GM23338 (cell line): ENCODE data around the gene SELENOO. TPM values are rescaled to one million over a fixed set of nuclear protein-coding genes. Genes with fewer than 3 reads are reported as not detected.

Source experiments
- ATAC-seq: fragments of 200-7000 bp; cut with Tn5 transposase; 3 replicates; pipeline ENCODE4 v1.9.1; 2020
- DNase-seq: peaks from one replicate; pipeline ENCODE4 v3.0.0-alpha.2; 2015; ENCODE audit warnings: low spot score
- H2AFZ ChIP-seq: fragments of 200-600 bp; sonication (generic); 2 replicates; pipeline ENCODE4 v1.8.0; 2016; ENCODE audit warnings: antibody characterized with exemption, mild to moderate bottlenecking, moderate library complexity
- H3F3A ChIP-seq: fragments of 200-600 bp; sonication (generic); replicated peaks from 2 replicates; pipeline ENCODE4 v1.8.0; 2017; ENCODE audit warnings: antibody characterized with exemption, mixed run types, low read depth
- H3K27ac ChIP-seq: fragments of 200-600 bp; sonication (generic); 2 replicates; pipeline ENCODE4 v1.6.1; 2016; ENCODE audit warnings: low read depth
- H3K27me3 ChIP-seq: fragments of 200-600 bp; sonication (generic); 2 replicates; pipeline ENCODE4 v1.8.0; 2016; ENCODE audit warnings: mild to moderate bottlenecking, mixed run types, moderate library complexity; ENCODE audit not compliant: insufficient read depth
- H3K36me3 ChIP-seq: fragments of 200-600 bp; sonication (generic); 2 replicates; pipeline ENCODE4 v1.8.0; 2016; ENCODE audit warnings: mild to moderate bottlenecking; ENCODE audit not compliant: insufficient read depth
- H3K4me1 ChIP-seq: fragments of 200-600 bp; sonication (generic); 2 replicates; pipeline ENCODE4 v1.8.0; 2016; ENCODE audit warnings: mild to moderate bottlenecking, moderate library complexity; ENCODE audit not compliant: insufficient read depth
- H3K4me2 ChIP-seq: fragments of 200-600 bp; sonication (generic); 2 replicates; pipeline ENCODE4 v1.7.1; 2017; ENCODE audit warnings: mixed run types
- H3K4me3 ChIP-seq: fragments of 200-600 bp; sonication (generic); 2 replicates; pipeline ENCODE4 v1.6.1; 2016; ENCODE audit warnings: mixed run types
- H3K79me2 ChIP-seq: fragments of 200-600 bp; sonication (generic); replicated peaks from 2 replicates; pipeline ENCODE4 v1.8.0; 2017; ENCODE audit warnings: mild to moderate bottlenecking; ENCODE audit not compliant: insufficient read depth
- H3K9me2 ChIP-seq: fragments of 200-600 bp; sonication (generic); 2 replicates; pipeline ENCODE4 v1.8.0; 2017; ENCODE audit not compliant: insufficient read depth
- H4K20me1 ChIP-seq: fragments of 200-600 bp; sonication (generic); replicated peaks from 2 replicates; pipeline ENCODE4 v1.8.0; 2017; ENCODE audit warnings: mild to moderate bottlenecking; ENCODE audit not compliant: insufficient read depth
- H3K27ac Mint-ChIP-seq: 2 replicates; pipeline ENCODE4 v1.8.0; 2020; ENCODE audit warnings: inconsistent platforms, mild to moderate bottlenecking, moderate library complexity, mixed read lengths
- H3K27me3 Mint-ChIP-seq: 3 replicates; pipeline ENCODE4 v1.8.0; 2022; ENCODE audit warnings: low read depth, mild to moderate bottlenecking, moderate library complexity, mixed read lengths, inconsistent platforms; ENCODE audit not compliant: insufficient read depth, poor library complexity
- H3K36me3 Mint-ChIP-seq: 3 replicates; pipeline ENCODE4 v1.8.0; 2021; ENCODE audit warnings: low read depth, mild to moderate bottlenecking, inconsistent platforms, moderate library complexity, mixed read lengths
- H3K4me1 Mint-ChIP-seq: 3 replicates; pipeline ENCODE4 v1.8.0; 2020; ENCODE audit warnings: mild to moderate bottlenecking, inconsistent platforms, mixed read lengths
- H3K4me3 Mint-ChIP-seq: 3 replicates; pipeline ENCODE4 v1.8.0; 2021; ENCODE audit warnings: moderate library complexity, mild to moderate bottlenecking, inconsistent platforms, mixed read lengths
- H3K9me3 Mint-ChIP-seq: 3 replicates; pipeline ENCODE4 v1.8.0; 2020; ENCODE audit warnings: moderate library complexity, mild to moderate bottlenecking, inconsistent platforms, mixed read lengths
- CREB1 ChIP-seq: fragments of 250-450 bp; sonication (Bioruptor Pico); IDR thresholded peaks from 2 replicates; pipeline ENCODE4 v1.5.0; 2020; ENCODE audit warnings: low read depth, mild to moderate bottlenecking, moderate library complexity
- CTCF ChIP-seq, 2 experiments: fragments of 200-600 bp in 1 of 2; sonication (generic) in 1 of 2; conservative IDR thresholded peaks; 2 replicates each; pipeline versions ENCODE4 v1.5.1 to v1.6.1; 2016 to 2017; ENCODE audit warnings: antibody characterized with exemption in 2 of 2, low read depth in 2 of 2, mild to moderate bottlenecking in 2 of 2, moderate library complexity in 1 of 2
- ETS1 ChIP-seq: IDR thresholded peaks from 2 replicates; pipeline ENCODE4 v1.6.1; 2016; ENCODE audit warnings: antibody characterized with exemption
- EZH2phosphoT487 ChIP-seq: fragments of 200-600 bp; sonication (generic); IDR thresholded peaks from one replicate; pipeline ENCODE4 v1.8.1; 2018; ENCODE audit warnings: antibody characterized with exemption; ENCODE audit not compliant: unreplicated experiment
- JUNB ChIP-seq: IDR thresholded peaks from one replicate; pipeline ENCODE4 v1.6.1; 2016; ENCODE audit warnings: antibody characterized with exemption; ENCODE audit not compliant: unreplicated experiment
- NANOG ChIP-seq: IDR thresholded peaks from 2 replicates; pipeline ENCODE4 v1.6.1; 2016; ENCODE audit warnings: antibody characterized with exemption, borderline replicate concordance
- POLR2AphosphoS5 ChIP-seq: IDR thresholded peaks from 2 replicates; pipeline ENCODE4 v1.6.1; 2016; ENCODE audit warnings: antibody characterized with exemption, low read depth
- STAT1 ChIP-seq: IDR thresholded peaks from one replicate; pipeline ENCODE4 v1.6.1; 2016; ENCODE audit warnings: antibody characterized with exemption; ENCODE audit not compliant: unreplicated experiment
- ZNF114 ChIP-seq: fragments of 250-450 bp; sonication (Bioruptor Pico); IDR thresholded peaks from 2 replicates; pipeline ENCODE4 v1.5.0; 2020; ENCODE audit warnings: mild to moderate bottlenecking, moderate library complexity
- ZNF331 ChIP-seq: fragments of 250-450 bp; sonication (Bioruptor Pico); IDR thresholded peaks from 2 replicates; pipeline ENCODE4 v1.5.0; 2020; ENCODE audit warnings: low read depth, mild to moderate bottlenecking, moderate library complexity
- polyA plus RNA-seq: library from polyadenylated mRNA; unstranded; fragments of >200 nt; fragmentation: Nextera tagmentation; extraction: Ambion mirVana; gene quantifications from 2 replicates; pipeline ENCODE4 v1.2.1, GENCODE V29; 2016
- total RNA-seq: library from RNA; depleted of rRNA; stranded (reverse); fragments of >200 nt; shearing (Covaris generic); gene quantifications from 2 replicates; pipeline ENCODE4 v1.2.3, GENCODE V29; 2014

Gene SELENOO
- total and polyA plus RNA-seq, 2 experiments from 2014 or later, result 6.8 to 21.3 TPM

- no peaks in the 10 kb centered on the region for H3K9me3 Mint-ChIP-seq
- Histone ChIP-seq H3F3A (no peaks in the 10 kb centered on the region), H3K79me2 (peaks cover 24% of the 10 kb centered on the region), H3K4me1 (peaks cover 13% of the 10 kb centered on the region), H4K20me1 (peaks cover 5% of the 10 kb centered on the region; the same call in 1 of the 2 replicates), H3K36me3 (no peaks in the 10 kb centered on the region), H3K9me2 (no peaks in the 10 kb centered on the region), H2AFZ (peak overlapping the region; percentile 96), H3K27ac (no peak overlapping the region), H3K27me3 (0 out of 2 replicates have a peak, but pooled peaks cover 10% of the 10 kb centered on the region), H3K4me2 (peak overlapping the region; percentile 84), H3K4me3 (peak overlapping the region; percentile 67)
- H3K4me1 Mint-ChIP-seq, result peaks cover 10% of the 10 kb centered on the region
- peaks cover 19% of the 10 kb centered on the region for H3K27me3 Mint-ChIP-seq
- no peak overlapping the region for H3K27ac Mint-ChIP-seq
- ATAC-seq (peak; percentile 33), DNase-seq (peak; percentile 61)
- H3K4me3 Mint-ChIP-seq, result peak overlapping the region; percentile 79
- peaks cover 4% of the 10 kb centered on the region; the same call in 1 of the 3 replicates for H3K36me3 Mint-ChIP-seq
- TF ChIP-seq EZH2phosphoT487, result no peak
- no peak for TF ChIP-seq ZNF331 (CRISPR knock-in tag)
- no peak for TF ChIP-seq POLR2AphosphoS5
- TF ChIP-seq CTCF (conservative IDR thresholded peaks at IDR 0.05; ENCODE audit: low read depth in 2 of 2), result no peak
- TF ChIP-seq CREB1 (CRISPR knock-in tag), result no peak
- TF ChIP-seq ETS1, result no peak
- TF ChIP-seq ZNF114, result no peak
- no peak for TF ChIP-seq NANOG
- TF ChIP-seq JUNB, result no peak
Observed at GRCh38 chr22:50184004-50184901, 16.6 kb upstream of the SELENOO start.

GRCh38 chr22:50184902-50185374 lies 15.9 kb upstream of the SELENOO start:
- Histone ChIP-seq H3K9me2 (no peaks in the 10 kb centered on the region), H3K4me3 (peak overlapping the region; percentile 67), H3K4me1 (peaks cover 13% of the 10 kb centered on the region), H3K36me3 (no peaks in the 10 kb centered on the region), H3K4me2 (peak overlapping the region; percentile 84), H3K27me3 (0 out of 2 replicates have a peak, but pooled peaks cover 10% of the 10 kb centered on the region), H3K79me2 (peaks cover 24% of the 10 kb centered on the region), H3K27ac (no peak overlapping the region), H2AFZ (peak overlapping the region; percentile 96), H4K20me1 (peaks cover 5% of the 10 kb centered on the region; the same call in 1 of the 2 replicates), H3F3A (no peaks in the 10 kb centered on the region)
- peak; percentile 33 for ATAC-seq
- Mint-ChIP-seq H3K27me3 (peaks cover 18% of the 10 kb centered on the region), H3K36me3 (no peaks in the 10 kb centered on the region; the same call in 2 of the 3 replicates), H3K27ac (no peak overlapping the region), H3K4me1 (peaks cover 15% of the 10 kb centered on the region), H3K9me3 (no peaks in the 10 kb centered on the region), H3K4me3 (peak overlapping the region; percentile 79)
- DNase-seq, result peak; percentile 58
- TF ChIP-seq ZNF331 (CRISPR knock-in tag) (no peak), STAT1 (no peak), ETS1 (no peak), CTCF (conservative IDR thresholded peaks at IDR 0.05; ENCODE audit: low read depth in 2 of 2) (no peak), ZNF114 (no peak), EZH2phosphoT487 (no peak)
